Mesodermal cell (in vitro differentiated cells): Measurements from ENCODE around the gene PDGFD.

Experiments used
- H3K27ac ChIP-seq: 2 replicates; pipeline ENCODE4 v1.7.0; 2013; ENCODE audit warnings: mild to moderate bottlenecking, low read depth, low read length, moderate library complexity; ENCODE audit not compliant: severe bottlenecking
- H3K36me3 ChIP-seq: 2 replicates; pipeline ENCODE4 v1.7.1; 2013; ENCODE audit warnings: mild to moderate bottlenecking, low read length, moderate library complexity; ENCODE audit not compliant: control insufficient read depth, insufficient read depth
- H3K4me1 ChIP-seq: one replicate; pipeline ENCODE4 v1.7.1; 2013; ENCODE audit warnings: mild to moderate bottlenecking, low read length; ENCODE audit not compliant: insufficient read depth, control insufficient read depth, poor library complexity, severe bottlenecking
- H3K4me3 ChIP-seq: 2 replicates; pipeline ENCODE4 v1.7.0; 2013; ENCODE audit warnings: low read length, control low read depth, mild to moderate bottlenecking; ENCODE audit not compliant: insufficient read depth, poor library complexity, severe bottlenecking; ENCODE audit errors: extremely low read depth
- H3K9me3 ChIP-seq: 2 replicates; pipeline ENCODE4 v1.7.1; 2013; ENCODE audit warnings: mild to moderate bottlenecking, low read length, moderate library complexity; ENCODE audit not compliant: control insufficient read depth
- WGBS, 2 experiments: methylation state at CpG; one replicate each; pipeline ENCODE4 v1.1.5; 2013; ENCODE audit warnings: missing lambda C conversion rate in 2 of 2; ENCODE audit not compliant: insufficient coverage in 2 of 2; 5-methylcytosine and 5-hydroxymethylcytosine counted together

PDGFD gene

DNA sequence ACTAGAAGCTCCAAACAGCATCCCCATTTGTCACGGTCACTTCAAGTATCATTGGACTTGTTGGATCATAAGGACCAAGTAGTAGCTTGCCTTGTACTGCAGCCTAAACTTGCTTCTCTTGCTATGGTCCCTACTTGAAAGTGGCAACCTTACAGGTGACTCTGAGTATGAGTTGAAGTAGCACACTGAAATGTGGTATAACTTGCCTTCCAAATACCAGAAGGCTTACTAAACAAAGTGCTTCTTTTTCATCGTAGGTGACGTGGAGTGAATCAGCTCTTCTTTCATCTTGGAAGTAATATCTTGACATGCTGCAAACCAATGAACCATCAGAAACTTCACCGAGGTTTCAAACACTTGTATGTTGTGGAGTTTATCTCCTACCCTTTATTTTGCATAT is 296.5 kb downstream of the PDGFD start:
- H3K4me3 ChIP-seq: no peak overlapping the region
- no peaks in the 10 kb centered on the region for H3K9me3 ChIP-seq
- H3K27ac ChIP-seq: no peak overlapping the region
- H3K4me1 ChIP-seq: no peaks in the 10 kb centered on the region
- WGBS, 2 experiments: 86 to 87% methylated on average over 1 to 4 of the region's 4 CpGs
- H3K36me3 ChIP-seq: no peaks in the 10 kb centered on the region

DNA sequence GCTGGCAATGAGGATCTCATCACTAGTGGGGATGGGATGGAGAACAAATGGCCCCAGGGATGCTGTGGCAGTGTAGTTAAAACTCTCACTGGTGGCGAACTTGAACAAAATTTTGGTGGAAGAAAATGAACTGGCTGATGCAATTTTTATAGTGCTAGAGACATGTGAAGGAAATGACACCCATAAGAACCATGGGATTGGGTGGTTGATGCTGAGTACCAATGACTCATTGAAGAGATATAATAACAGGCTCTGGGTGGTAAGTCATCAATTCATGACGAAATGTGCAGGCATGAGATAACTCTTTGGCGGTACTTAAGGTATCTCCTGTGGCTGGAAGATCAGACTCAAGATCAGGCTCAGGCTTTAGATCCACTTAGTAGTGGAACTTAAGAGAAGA is 300.4 kb downstream of the PDGFD start:
- H3K36me3 ChIP-seq: no peaks in the 10 kb centered on the region
- WGBS, 2 experiments: 97 to 100% methylated on average over 3 of the region's 3 CpGs
- no peaks in the 10 kb centered on the region for H3K9me3 ChIP-seq
- no peaks in the 10 kb centered on the region for H3K4me1 ChIP-seq
- no peak overlapping the region for H3K4me3 ChIP-seq
- H3K27ac ChIP-seq: no peak overlapping the region

DNA sequence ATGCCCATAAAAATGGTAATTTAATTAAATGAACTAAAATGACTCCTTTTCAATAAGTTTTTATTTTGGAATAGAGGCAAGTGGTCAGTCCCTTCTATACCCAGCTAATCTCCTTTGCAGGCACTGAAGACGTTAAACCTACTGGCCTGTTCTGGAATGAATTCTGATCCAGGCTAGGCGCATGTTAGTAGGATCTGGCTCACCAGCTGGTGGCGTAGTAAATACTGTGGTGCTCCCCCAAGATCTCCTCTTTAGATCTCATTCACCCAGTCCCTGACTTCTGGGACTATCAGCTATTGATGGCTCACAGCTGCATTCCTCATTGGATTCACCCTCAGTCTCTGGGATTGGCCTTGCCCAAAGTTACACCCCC is 301.2 kb downstream of the PDGFD start:
- 89 to 90% methylated on average over 3 of the region's 3 CpGs for WGBS, 2 experiments
- no peaks in the 10 kb centered on the region for H3K36me3 ChIP-seq
- no peak overlapping the region for H3K4me3 ChIP-seq
- no peaks in the 10 kb centered on the region for H3K9me3 ChIP-seq
- H3K4me1 ChIP-seq: no peaks in the 10 kb centered on the region
- no peak overlapping the region for H3K27ac ChIP-seq

GRCh38 chr11:103862094-103862801 is 301.7 kb downstream of the PDGFD start:
- Histone ChIP-seq H3K36me3 (no peaks in the 10 kb centered on the region), H3K4me3 (no peak overlapping the region), H3K4me1 (no peaks in the 10 kb centered on the region), H3K9me3 (no peaks in the 10 kb centered on the region), H3K27ac (no peak overlapping the region)
- 76 to 88% methylated on average over 3 to 5 of the region's 9 CpGs for WGBS, 2 experiments
